ENCODE data around the gene TPST2.
A peak's percentile ranks its signal among the peaks of the same experiment; 100 is the strongest.
"Not testable (repeated sequence)": the region's sequence is repeated elsewhere in the genome, so short reads cannot be mapped to it uniquely, and the experiment has no call there.

TPST2 gene

GRCh38 chr22:26534171-26534855 lies 55.6 kb downstream of the TPST2 start:
- no peak for DNase-seq (ENCODE audit: low spot score)

- DNase-seq (ENCODE audit: low spot score): no peak
These were observed 60.6 kb downstream of the TPST2 start for GRCh38 chr22:26529345-26529744.

- not testable (repeated sequence) for DNase-seq (ENCODE audit: low spot score)
These were observed 61.4 kb downstream of the TPST2 start for GRCh38 chr22:26528518-26528917.

DNA sequence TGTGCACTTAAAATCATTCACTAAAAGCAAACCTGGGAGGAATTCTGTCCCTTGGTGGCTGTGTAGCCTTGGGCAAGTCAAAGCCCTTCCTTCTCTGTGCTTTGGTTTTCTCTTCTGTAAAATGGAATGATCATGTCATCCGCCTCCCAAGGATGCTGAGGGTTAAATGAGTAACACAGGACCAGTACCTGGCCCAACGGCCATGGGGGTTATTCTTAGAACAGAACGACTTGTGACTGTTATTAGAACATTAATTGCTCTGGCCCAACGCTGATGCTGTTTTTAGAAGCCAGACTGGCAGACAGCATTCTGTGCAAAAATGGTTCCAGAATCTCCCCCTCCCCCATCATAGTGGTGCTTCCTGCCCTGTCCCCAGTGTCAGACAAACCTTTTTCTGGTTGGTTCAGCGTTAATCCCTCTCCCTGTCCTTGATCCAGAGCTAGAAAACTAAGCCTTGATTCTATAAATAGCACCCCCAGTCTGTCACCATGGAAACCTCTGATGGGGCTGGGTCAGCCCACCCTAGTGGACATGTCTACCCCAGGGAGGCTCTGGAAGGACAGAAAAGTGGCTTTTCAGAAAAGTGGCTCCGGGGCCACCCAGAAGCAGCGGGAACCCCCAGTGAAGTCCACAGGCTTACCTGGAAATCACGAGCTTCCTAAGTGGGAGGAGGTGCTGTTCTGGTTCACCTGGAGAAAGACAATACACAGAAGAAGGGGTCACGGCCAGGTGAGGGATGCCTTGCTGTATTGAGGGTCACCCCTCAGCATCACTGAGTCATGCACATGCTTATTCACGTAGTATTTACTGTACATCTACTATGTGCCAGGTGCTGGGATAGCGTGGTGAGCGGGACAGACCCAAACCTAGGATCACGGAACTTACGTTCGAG lies 62.1 kb downstream of the TPST2 start:
- DNase-seq (ENCODE audit: low spot score): no peak

- no peak for DNase-seq (ENCODE audit: low spot score)
These were observed 62.8 kb downstream of the TPST2 start for GRCh38 chr22:26527167-26527566.

- DNase-seq (ENCODE audit: low spot score): no peak
These were observed 63.9 kb downstream of the TPST2 start for GRCh38 chr22:26525946-26526564.

- no peak for DNase-seq (ENCODE audit: low spot score)
These were observed 65.1 kb downstream of the TPST2 start for GRCh38 chr22:26524870-26525269.

DNA sequence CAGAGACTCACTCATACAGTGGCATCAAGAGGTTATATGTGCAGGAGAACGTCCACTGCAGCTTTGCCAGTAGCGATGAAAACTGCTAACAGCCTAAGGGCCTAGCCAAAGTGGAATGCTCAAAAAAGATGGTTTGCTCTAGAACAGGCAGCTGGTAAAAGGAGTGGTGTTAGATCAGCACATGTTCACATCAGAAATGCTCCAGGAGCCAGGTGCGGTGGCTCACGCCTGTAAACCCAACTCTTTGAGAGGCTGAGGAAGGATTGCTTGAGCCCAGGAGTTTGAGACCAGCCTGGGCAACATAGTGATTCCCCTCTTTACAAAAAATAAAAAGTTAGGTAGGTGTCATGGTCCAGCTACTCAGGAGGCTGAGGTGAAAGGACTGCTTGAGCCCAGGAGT lies 67.3 kb downstream of the TPST2 start:
- DNase-seq (ENCODE audit: low spot score): no peak

- DNase-seq (ENCODE audit: low spot score): no peak
These were observed 67.9 kb downstream of the TPST2 start for GRCh38 chr22:26522012-26522411.

GRCh38 chr22:26517429-26517828 lies 72.5 kb downstream of the TPST2 start:
- no peak for DNase-seq (ENCODE audit: low spot score)

- no peak for DNase-seq (ENCODE audit: low spot score)
These were observed 73.4 kb downstream of the TPST2 start for GRCh38 chr22:26516503-26516902.

- DNase-seq (ENCODE audit: low spot score): no peak
These were observed 74.0 kb downstream of the TPST2 start for GRCh38 chr22:26515931-26516330.

DNA sequence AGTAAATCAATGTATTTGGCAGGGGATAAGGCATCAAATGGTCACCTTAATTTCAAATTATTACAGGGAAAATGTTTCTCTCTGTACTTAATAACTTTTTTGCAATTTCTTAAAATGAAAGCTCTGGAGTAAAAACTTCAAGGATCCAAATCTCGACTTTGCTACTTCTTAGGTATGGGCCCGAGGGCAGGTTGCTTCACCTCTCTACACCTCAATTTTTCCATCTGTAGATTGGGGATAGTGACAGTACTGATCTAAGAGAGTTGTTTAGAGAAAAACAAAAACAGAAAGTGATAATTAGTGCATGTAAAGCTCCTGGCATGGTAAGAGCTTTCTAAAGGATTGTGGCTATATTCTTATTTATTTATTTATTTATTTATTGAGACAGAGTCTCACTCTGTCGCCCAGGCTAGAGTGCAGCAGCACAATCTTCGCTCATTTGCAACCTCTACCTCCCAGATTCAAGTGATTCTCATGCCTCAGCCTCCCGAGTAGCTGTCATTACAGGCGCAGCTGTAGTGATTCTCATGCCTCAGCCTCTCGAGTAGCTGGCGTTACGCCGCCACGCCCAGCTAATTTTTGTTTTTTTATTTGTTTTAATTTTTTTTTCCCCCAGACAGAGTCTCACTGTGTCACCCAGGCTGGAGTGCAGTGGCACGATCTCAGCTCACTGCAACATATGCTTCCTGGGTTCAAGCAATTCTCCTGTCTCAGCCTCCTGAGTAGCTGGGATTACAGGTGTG lies 75.3 kb downstream of the TPST2 start:
- DNase-seq (ENCODE audit: low spot score): no peak

DNA sequence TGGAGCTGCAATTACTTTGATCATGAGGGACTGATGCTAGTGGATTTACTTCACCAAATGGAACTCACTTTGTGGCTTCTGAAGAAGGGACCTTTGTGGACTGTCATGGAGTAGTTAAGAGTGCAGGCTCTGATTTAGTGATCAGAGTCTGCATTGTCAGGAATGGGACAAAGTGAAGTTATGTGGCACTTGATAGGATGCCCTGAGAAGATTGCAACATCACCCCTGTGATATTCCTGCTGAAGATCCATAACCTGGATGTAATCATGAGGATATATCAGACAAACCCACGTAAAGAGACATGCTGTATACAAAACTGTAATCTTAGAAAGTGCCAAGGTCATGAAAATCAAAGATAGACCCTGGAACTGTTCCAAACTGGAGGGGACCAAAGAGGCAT lies 76.1 kb downstream of the TPST2 start:
- DNase-seq (ENCODE audit: low spot score): no peak

GRCh38 chr22:26512149-26512793 lies 77.7 kb downstream of the TPST2 start, which contains the start of gene TFIP11:
Gene TFIP11, minus strand, starts transcription at chr22:26512473. Its CDS starts 2,201 bp downstream, at chr22:26510272.
- DNase-seq (ENCODE audit: low spot score): peak; percentile 86

DNA sequence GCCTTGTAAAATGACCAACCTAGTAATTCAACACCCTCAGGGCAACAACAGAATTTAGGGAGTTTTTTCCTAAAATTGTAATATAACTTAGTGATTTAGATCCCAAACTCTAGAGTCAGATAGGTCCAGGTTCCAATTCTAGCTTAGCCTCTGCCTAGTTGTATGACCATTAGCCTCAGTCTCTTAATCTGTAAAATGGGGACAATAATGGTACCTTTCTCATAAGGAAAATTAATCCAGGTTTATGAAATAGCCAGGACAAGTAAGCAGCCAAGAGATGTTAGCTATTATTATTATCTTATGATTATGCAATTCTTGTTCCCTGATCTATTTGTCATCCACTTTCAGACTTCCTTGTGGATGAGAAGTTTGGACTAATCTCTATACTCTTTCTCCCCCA lies 81.8 kb downstream of the TPST2 start:
- DNase-seq (ENCODE audit: low spot score): no peak

- DNase-seq (ENCODE audit: low spot score): no peak
These were observed 86.2 kb downstream of the TPST2 start for GRCh38 chr22:26503758-26504157.

DNA sequence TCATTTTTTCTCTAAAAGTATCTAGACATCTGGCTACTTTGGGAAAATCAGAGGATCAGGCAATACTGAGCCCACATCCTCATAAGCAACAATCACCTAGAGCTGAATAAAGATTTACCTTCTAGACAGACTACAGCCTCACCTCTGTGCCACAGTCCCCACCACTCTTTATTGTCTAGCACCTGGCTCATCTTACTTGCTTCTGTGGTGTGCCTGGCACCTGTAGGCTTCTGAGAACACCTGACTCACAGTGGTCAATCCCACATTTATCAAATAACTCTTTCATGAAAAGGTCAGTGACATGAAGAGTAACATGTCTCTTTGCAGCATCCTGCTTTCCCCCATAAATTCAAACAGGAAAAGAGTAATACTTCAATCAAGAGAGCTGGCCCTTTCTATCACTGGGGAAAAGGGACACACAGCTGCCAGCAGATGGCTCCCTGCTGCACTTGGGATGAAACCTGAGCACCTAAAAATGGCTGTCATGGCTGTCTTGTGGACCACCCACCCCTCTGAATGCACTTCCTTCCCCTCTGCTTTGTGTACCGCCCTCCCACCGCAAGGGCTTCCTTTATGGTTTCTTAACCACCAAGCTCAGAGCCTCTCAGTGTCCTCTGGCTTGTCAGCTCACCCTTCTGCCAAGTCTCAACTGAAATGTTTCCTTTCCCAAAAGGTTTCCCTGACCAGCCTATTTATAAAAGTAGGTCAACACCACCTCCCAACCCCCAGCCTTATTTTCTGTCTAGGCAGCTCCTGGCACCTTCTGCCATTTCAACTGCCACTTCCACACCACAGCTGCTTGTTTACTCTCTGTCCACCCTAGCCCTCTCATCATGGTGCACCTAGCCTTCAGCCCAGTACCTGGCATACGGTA lies 87.0 kb downstream of the TPST2 start:
- peak; percentile 47 for DNase-seq (ENCODE audit: low spot score)

DNA sequence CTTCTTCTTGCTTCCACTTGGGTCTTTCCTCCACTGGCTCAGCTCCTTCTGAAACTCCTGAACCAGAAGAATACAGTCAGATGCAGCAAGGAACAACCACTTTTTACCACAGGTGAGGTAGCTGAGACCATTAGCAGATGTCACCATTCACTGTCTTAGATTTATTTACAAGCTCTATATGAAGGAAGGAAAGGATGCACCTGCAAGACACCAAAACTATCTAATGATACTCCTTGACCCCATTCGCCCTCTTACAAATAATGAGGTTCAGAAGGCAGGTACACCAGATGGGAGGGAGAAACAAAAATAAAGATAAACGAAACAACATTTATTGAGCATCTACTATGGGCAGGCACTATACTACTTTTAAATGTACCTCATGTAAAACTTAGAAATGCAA lies 87.9 kb downstream of the TPST2 start:
- no peak for DNase-seq (ENCODE audit: low spot score)

GRCh38 chr22:26499188-26499703 lies 90.7 kb downstream of the TPST2 start:
- no peak for DNase-seq (ENCODE audit: low spot score)
